ENCODE data around the gene EXT2.

GRCh38 chr11:44116234-44116830, 20.9 kb downstream of the EXT2 start:
- TF ChIP-seq, protein P1, sequence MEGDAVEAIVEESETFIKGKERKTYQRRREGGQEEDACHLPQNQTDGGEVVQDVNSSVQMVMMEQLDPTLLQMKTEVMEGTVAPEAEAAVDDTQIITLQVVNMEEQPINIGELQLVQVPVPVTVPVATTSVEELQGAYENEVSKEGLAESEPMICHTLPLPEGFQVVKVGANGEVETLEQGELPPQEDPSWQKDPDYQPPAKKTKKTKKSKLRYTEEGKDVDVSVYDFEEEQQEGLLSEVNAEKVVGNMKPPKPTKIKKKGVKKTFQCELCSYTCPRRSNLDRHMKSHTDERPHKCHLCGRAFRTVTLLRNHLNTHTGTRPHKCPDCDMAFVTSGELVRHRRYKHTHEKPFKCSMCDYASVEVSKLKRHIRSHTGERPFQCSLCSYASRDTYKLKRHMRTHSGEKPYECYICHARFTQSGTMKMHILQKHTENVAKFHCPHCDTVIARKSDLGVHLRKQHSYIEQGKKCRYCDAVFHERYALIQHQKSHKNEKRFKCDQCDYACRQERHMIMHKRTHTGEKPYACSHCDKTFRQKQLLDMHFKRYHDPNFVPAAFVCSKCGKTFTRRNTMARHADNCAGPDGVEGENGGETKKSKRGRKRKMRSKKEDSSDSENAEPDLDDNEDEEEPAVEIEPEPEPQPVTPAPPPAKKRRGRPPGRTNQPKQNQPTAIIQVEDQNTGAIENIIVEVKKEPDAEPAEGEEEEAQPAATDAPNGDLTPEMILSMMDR (IDR thresholded peaks at IDR 0.05 in 4 of 5, conservative IDR thresholded peaks at IDR 0.05 in 1 of 5) = no peak
- TF ChIP-seq POLR2A (IDR thresholded peaks at IDR 0.05) = no peak
